SH-SY5Y (cell line): ENCODE measurements around the gene RAB11FIP2.

Experiments used
- GATA2 ChIP-seq: IDR thresholded peaks from 2 replicates; pipeline ENCODE4 v1.6.1; 2011; ENCODE audit warnings: mild to moderate bottlenecking, low read depth, low read length
- GATA3 ChIP-seq: IDR thresholded peaks from 2 replicates; pipeline ENCODE4 v1.6.1; 2011; ENCODE audit warnings: low read depth, mild to moderate bottlenecking, low read length, moderate library complexity

DNA sequence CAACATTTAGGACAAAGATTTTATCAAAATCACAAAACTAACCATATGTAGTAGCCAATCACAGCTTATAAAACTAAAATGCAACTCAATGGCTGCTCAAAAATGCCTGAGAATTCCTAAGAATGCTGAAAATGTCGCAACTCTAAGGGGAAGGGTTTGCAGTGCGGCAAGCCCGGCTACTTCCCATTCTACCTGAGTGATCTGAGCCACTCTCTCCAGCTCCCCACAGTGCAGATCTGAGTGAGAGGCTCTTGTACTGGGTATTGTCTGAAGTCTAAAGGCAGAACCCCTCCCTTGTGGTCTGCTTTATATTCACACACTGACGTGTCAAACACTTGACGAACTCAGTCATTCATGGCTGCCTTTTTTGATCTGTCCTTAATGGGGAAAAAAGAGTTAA is 28.9 kb downstream of the RAB11FIP2 start:
- TF ChIP-seq GATA2 = no peak
- no peak for TF ChIP-seq GATA3
